NT2/D1 (cell line): ENCODE measurements around the gene MTFR2.

Experiments
- YY1 ChIP-seq: IDR thresholded peaks from 2 replicates; pipeline ENCODE4 v1.6.1; 2011; ENCODE audit not compliant: insufficient read length, insufficient read depth
- ZNF274 ChIP-seq: IDR thresholded peaks from 2 replicates; pipeline ENCODE4 v1.6.1; 2011; ENCODE audit warnings: mild to moderate bottlenecking, low read depth, low read length

DNA sequence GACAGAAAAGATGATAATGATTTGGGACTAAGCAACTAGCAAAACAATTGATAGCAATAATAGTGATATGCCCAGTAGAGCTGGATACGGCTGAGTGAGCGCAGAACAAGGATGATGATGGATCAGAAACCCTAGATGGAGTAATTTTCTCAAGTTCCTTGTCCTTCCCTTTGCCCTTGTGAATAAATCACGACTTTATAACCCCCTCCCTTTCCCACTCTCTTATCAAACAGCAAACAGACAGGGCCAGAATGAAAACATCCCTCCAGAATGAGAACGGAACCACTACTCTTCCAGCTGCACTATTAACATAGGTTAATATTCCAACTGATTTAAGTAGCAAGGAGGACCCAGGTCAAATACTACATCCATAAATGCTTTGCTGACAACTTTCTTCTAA is 1.3 kb upstream of the MTFR2 start:
- no peak for TF ChIP-seq YY1
- TF ChIP-seq ZNF274, result no peak
